ENCODE data around the gene ENO1. TPM values are rescaled to one million over a fixed set of nuclear protein-coding genes. Genes with fewer than 3 reads are reported as not detected.

The ENO1 gene
- total and polyA plus RNA-seq, 2 of the 8 experiments (the other 6 are each of a cell fraction or from before 2014, with no cell fraction given) = 1,763 to 2,117 TPM

DNA sequence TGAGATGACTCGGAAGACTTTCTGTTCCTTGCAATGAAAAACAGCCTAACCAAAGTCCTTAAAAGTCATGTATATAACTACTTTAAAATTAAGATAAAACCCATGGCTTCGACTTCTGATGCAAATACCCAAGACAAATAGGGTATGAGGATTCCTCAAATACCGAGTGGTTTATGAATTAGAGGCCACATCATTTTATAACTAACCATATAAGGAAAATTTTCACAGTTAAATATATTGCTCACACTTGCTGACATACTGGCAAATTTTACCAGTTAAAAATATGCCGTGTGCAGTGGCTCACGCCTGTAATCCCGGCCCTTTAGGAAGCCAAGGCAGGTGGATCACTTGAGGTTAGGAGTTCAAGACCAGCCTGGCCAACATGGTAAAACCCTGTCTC is 66.4 kb downstream of the ENO1 start (continued):
- no peak for TF ChIP-seq CHD7 (IDR thresholded peaks at IDR 0.05; ENCODE audit: insufficient replicate concordance, low read length)
- TF ChIP-seq SUZ12 (IDR thresholded peaks at IDR 0.05; ENCODE audit: low read length) = no peak
- no peak for TF ChIP-seq ASH2L (IDR thresholded peaks at IDR 0.05; ENCODE audit: low read length)

Measured in H1 (cell line).